Measurements from ENCODE around the gene CORO2B. TPM values are rescaled to one million over a fixed set of nuclear protein-coding genes. Genes with fewer than 3 reads are reported as not detected.

CORO2B gene
- total RNA-seq, 4 donors from 2014 or later = 1.3 to 18.2 (median 7.0) TPM

DNA sequence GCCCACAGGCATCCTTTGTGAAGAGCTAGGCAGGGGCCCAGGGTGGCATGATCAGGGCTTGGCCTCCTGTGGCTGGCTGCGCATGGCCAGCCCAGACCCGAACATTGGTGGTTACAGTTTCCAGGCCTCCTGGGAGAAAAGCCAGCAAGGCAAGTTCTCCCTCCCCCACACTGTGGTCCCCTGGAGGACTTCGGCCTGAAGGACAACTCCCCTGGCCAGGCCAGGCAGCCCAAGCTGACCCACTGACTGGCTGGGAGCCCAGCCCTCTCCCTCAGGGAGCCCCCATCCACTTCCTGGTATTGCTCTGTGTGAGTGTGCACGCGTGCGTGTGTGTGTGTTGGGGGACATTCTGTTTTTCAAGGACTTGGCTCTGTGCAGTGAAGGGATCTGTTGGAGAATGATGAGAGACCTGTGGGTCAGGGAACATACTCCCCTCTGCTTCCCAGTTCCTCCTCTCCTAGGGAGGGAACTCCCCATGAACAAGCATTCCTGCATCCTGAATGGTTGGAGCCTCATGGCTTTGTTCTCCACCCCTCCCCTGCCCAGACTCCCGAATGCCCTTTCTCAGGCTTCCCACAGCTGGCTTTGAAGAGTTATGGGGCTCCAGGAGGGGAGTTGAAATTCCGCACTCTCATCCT lies 29.5 kb downstream of the CORO2B start:
- H3K9me3 ChIP-seq = no peaks in the 10 kb centered on the region
- peak; percentile 88 to 92 for DNase-seq
- H3K27ac ChIP-seq = peak overlapping the region; percentile 25 to 79
- H3K27me3 ChIP-seq = no peaks in the 10 kb centered on the region
- H3K4me1 ChIP-seq = peaks cover 6 to 20% of the 10 kb centered on the region in 2 donors
- intact Hi-C loops (cut with DNase I; ENCODE audit: low total_unique reads) = no loop called here
- H3K4me3 ChIP-seq = no peak overlapping the region
- H3K36me3 ChIP-seq = no peaks in the 10 kb centered on the region
- TF ChIP-seq, protein P1, sequence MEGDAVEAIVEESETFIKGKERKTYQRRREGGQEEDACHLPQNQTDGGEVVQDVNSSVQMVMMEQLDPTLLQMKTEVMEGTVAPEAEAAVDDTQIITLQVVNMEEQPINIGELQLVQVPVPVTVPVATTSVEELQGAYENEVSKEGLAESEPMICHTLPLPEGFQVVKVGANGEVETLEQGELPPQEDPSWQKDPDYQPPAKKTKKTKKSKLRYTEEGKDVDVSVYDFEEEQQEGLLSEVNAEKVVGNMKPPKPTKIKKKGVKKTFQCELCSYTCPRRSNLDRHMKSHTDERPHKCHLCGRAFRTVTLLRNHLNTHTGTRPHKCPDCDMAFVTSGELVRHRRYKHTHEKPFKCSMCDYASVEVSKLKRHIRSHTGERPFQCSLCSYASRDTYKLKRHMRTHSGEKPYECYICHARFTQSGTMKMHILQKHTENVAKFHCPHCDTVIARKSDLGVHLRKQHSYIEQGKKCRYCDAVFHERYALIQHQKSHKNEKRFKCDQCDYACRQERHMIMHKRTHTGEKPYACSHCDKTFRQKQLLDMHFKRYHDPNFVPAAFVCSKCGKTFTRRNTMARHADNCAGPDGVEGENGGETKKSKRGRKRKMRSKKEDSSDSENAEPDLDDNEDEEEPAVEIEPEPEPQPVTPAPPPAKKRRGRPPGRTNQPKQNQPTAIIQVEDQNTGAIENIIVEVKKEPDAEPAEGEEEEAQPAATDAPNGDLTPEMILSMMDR (IDR thresholded peaks at IDR 0.05) = peak in 1 of 4 experiments; percentile 10
- no peak for TF ChIP-seq POLR2A (IDR thresholded peaks at IDR 0.05)

- peak overlapping the region; percentile 25 to 79 for H3K27ac ChIP-seq
- H3K9me3 ChIP-seq = no peaks in the 10 kb centered on the region
- H3K27me3 ChIP-seq = no peaks in the 10 kb centered on the region
- H3K36me3 ChIP-seq = no peaks in the 10 kb centered on the region
- H3K4me3 ChIP-seq = no peak overlapping the region
- DNase-seq = no peak
- intact Hi-C loops (cut with DNase I; ENCODE audit: low total_unique reads) = no loop called here
- H3K4me1 ChIP-seq = peaks cover 6 to 20% of the 10 kb centered on the region in 2 donors
- TF ChIP-seq, protein P1 (IDR thresholded peaks at IDR 0.05) = no peak
- no peak for TF ChIP-seq POLR2A (IDR thresholded peaks at IDR 0.05)
Observed at GRCh38 chr15:68608844-68609232, 30.0 kb downstream of the CORO2B start.

- peaks cover 6 to 23% of the 10 kb centered on the region in 2 donors for H3K4me1 ChIP-seq
- intact Hi-C loops (cut with DNase I; ENCODE audit: low total_unique reads) = no loop called here
- H3K36me3 ChIP-seq = no peaks in the 10 kb centered on the region
- no peak for TF ChIP-seq POLR2A (IDR thresholded peaks at IDR 0.05)
- TF ChIP-seq, protein P1 (IDR thresholded peaks at IDR 0.05) = no peak
- peak; percentile 88 for DNase-seq
- no peaks in the 10 kb centered on the region for H3K27me3 ChIP-seq
- H3K9me3 ChIP-seq = no peaks in the 10 kb centered on the region
- no peak overlapping the region for H3K4me3 ChIP-seq
- H3K27ac ChIP-seq = peak overlapping the region; percentile 25 to 79
Observed at GRCh38 chr15:68609629-68610028, 30.8 kb downstream of the CORO2B start.

DNA sequence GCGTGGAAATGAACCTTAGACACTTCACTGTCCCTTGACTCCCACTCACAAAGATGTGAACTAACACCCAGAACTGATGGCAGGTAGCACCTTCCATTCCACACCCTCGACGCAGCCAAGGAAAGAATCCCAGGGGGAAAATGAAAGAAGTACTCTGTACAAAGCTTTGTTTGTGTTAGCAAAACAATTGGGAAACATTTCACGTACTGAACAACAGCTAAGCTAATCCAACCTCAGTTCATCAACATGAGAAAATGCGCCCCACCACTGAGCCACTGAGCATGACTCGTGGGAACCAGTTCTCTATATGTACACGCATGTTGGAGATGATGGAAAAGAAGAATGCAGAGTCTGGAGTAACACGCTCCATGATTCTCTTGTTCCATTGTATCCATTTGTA lies 32.0 kb downstream of the CORO2B start:
- H3K36me3 ChIP-seq = no peaks in the 10 kb centered on the region
- no peaks in the 10 kb centered on the region for H3K27me3 ChIP-seq
- intact Hi-C loops (cut with DNase I; ENCODE audit: low total_unique reads) = no loop called here
- no peaks in the 10 kb centered on the region for H3K9me3 ChIP-seq
- H3K4me1 ChIP-seq = peaks cover 6 to 28% of the 10 kb centered on the region in 2 donors
- H3K4me3 ChIP-seq = no peak overlapping the region
- DNase-seq = no peak
- TF ChIP-seq, protein P1 (IDR thresholded peaks at IDR 0.05) = no peak
- TF ChIP-seq POLR2A (IDR thresholded peaks at IDR 0.05) = no peak
- H3K27ac ChIP-seq = peak overlapping the region; percentile 7 to 79

GRCh38 chr15:68612503-68612902 lies 33.7 kb downstream of the CORO2B start:
- no peaks in the 10 kb centered on the region for H3K27me3 ChIP-seq
- no peak overlapping the region for H3K4me3 ChIP-seq
- TF ChIP-seq, protein P1 (IDR thresholded peaks at IDR 0.05) = no peak
- TF ChIP-seq POLR2A (IDR thresholded peaks at IDR 0.05) = no peak
- H3K27ac ChIP-seq = no peak overlapping the region
- H3K9me3 ChIP-seq = no peaks in the 10 kb centered on the region
- H3K36me3 ChIP-seq = no peaks in the 10 kb centered on the region
- peaks cover 6 to 28% of the 10 kb centered on the region in 2 donors for H3K4me1 ChIP-seq
- no peak for DNase-seq
- intact Hi-C loops (cut with DNase I; ENCODE audit: low total_unique reads) = no loop called here

Data from uterus (tissue), 4 donors.